Upper lobe of right lung (tissue), 1 donor: ENCODE results near the gene CNTN4. TPM values are rescaled to one million over a fixed set of nuclear protein-coding genes. Genes with fewer than 3 reads are reported as not detected.

Source experiments
- ATAC-seq: fragments of 200-7000 bp; cut with Tn5 transposase; one replicate; pipeline ENCODE4 v1.9.1; 2020; ENCODE audit warnings: mild to moderate bottlenecking, moderate library complexity
- DNase-seq: peaks from one replicate; pipeline ENCODE4 v3.0.0-alpha.2; 2020
- H3K27ac ChIP-seq: fragments of 200-600 bp; one replicate; pipeline ENCODE4 v1.8.0; 2022
- H3K27me3 ChIP-seq: fragments of 200-600 bp; one replicate; pipeline ENCODE4 v1.8.0; 2022; ENCODE audit warnings: mild to moderate bottlenecking
- H3K36me3 ChIP-seq: fragments of 200-600 bp; one replicate; pipeline ENCODE4 v1.8.0; 2022
- H3K4me1 ChIP-seq: fragments of 200-600 bp; one replicate; pipeline ENCODE4 v1.8.0; 2022
- H3K4me3 ChIP-seq: fragments of 200-600 bp; one replicate; pipeline ENCODE4 v1.8.0; 2022; ENCODE audit warnings: mild to moderate bottlenecking
- H3K9me3 ChIP-seq: fragments of 200-600 bp; one replicate; pipeline ENCODE4 v1.8.0; 2022
- CTCF ChIP-seq: fragments of 200-600 bp; IDR thresholded peaks from one replicate; pipeline ENCODE4 v1.8.0; 2022; ENCODE audit warnings: antibody characterized with exemption
- intact Hi-C: fragments of 100-400 bp; cut with DNase I; formaldehyde crosslinking; loops from one replicate; pipeline ENCODE4 v1.11.0; 2022
- total RNA-seq: library from RNA; stranded (reverse); fragmentation: NEBNext Ultra II Directional; extraction: Animal tissue kit (Norgen Biotek cat#: 25700); gene quantifications from one replicate; pipeline ENCODE4 v1.2.1, GENCODE V29; 2021
- donor health status: DM: no; HTN: yes; CAD: no; lungs with severe emphysema.

The CNTN4 gene
- total RNA-seq, 1 donor from 2014 or later, result 11.3 TPM

- H3K4me3 ChIP-seq, result no peak overlapping the region
- no peak for TF ChIP-seq CTCF
- H3K27ac ChIP-seq, result no peak overlapping the region
- no peaks in the 10 kb centered on the region for H3K9me3 ChIP-seq
- no peaks in the 10 kb centered on the region for H3K36me3 ChIP-seq
- H3K27me3 ChIP-seq, result no peaks in the 10 kb centered on the region
- no peaks in the 10 kb centered on the region for H3K4me1 ChIP-seq
- intact Hi-C loops, result no loop called here
- DNase-seq, result no peak
- no peak for ATAC-seq
Observed at GRCh38 chr3:2784627-2785026, 686.0 kb downstream of the CNTN4 start.

- no peak for ATAC-seq
- Histone ChIP-seq H3K4me1 (no peaks in the 10 kb centered on the region), H3K27ac (no peak overlapping the region), H3K27me3 (no peaks in the 10 kb centered on the region), H3K9me3 (no peaks in the 10 kb centered on the region), H3K4me3 (no peak overlapping the region), H3K36me3 (no peaks in the 10 kb centered on the region)
- TF ChIP-seq CTCF, result no peak
- DNase-seq, result no peak
- intact Hi-C loops, result no loop called here
Observed at GRCh38 chr3:2790266-2790815, 691.7 kb downstream of the CNTN4 start.

- TF ChIP-seq CTCF, result no peak
- no peaks in the 10 kb centered on the region for H3K36me3 ChIP-seq
- no peaks in the 10 kb centered on the region for H3K9me3 ChIP-seq
- H3K4me3 ChIP-seq, result no peak overlapping the region
- H3K27ac ChIP-seq, result no peak overlapping the region
- no peak for ATAC-seq
- H3K27me3 ChIP-seq, result no peaks in the 10 kb centered on the region
- DNase-seq, result no peak
- no peaks in the 10 kb centered on the region for H3K4me1 ChIP-seq
- intact Hi-C loops, result no loop called here
Observed at GRCh38 chr3:2792432-2792831, 693.8 kb downstream of the CNTN4 start.

GRCh38 chr3:2793987-2794386 lies 695.3 kb downstream of the CNTN4 start:
- DNase-seq, result no peak
- TF ChIP-seq CTCF, result no peak
- H3K9me3 ChIP-seq, result no peaks in the 10 kb centered on the region
- no peak overlapping the region for H3K27ac ChIP-seq
- H3K36me3 ChIP-seq, result no peaks in the 10 kb centered on the region
- ATAC-seq, result no peak
- intact Hi-C loops, result no loop called here
- H3K27me3 ChIP-seq, result no peaks in the 10 kb centered on the region
- H3K4me1 ChIP-seq, result no peaks in the 10 kb centered on the region
- no peak overlapping the region for H3K4me3 ChIP-seq

DNA sequence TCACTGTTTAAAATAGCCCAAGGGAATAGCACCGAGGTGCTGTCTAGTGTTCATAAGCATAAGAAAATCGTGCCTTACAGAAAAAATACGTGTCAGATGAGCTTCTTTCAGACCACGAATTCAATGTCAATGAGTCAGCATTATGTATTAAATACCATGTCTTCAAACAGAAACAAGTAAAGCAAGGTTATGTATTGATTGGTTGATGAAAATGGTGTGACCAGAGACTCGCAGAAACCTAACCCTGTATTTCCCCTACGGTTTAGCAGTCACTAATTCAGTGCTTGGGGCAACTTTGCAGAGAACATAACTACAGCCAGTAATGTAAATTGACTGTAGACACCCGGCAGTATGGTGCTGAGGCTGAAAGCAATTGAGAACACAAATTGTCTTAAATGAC lies 703.8 kb downstream of the CNTN4 start:
- Histone ChIP-seq H3K9me3 (no peaks in the 10 kb centered on the region), H3K4me3 (no peak overlapping the region), H3K27ac (no peak overlapping the region), H3K27me3 (no peaks in the 10 kb centered on the region), H3K4me1 (no peaks in the 10 kb centered on the region), H3K36me3 (no peaks in the 10 kb centered on the region)
- ATAC-seq (no peak), DNase-seq (no peak)
- no peak for TF ChIP-seq CTCF
- intact Hi-C loops, result no loop called here

GRCh38 chr3:2807514-2807913 lies 708.8 kb downstream of the CNTN4 start:
- Histone ChIP-seq H3K4me3 (no peak overlapping the region), H3K27ac (no peak overlapping the region), H3K4me1 (no peaks in the 10 kb centered on the region), H3K27me3 (no peaks in the 10 kb centered on the region), H3K9me3 (no peaks in the 10 kb centered on the region), H3K36me3 (no peaks in the 10 kb centered on the region)
- intact Hi-C loops, result no loop called here
- DNase-seq (no peak), ATAC-seq (no peak)
- no peak for TF ChIP-seq CTCF
